Keratinocyte (primary cell): Measurements from ENCODE around the gene C7orf25. TPM values are rescaled to one million over a fixed set of nuclear protein-coding genes. Genes with fewer than 3 reads are reported as not detected.

Experiments
- DNase-seq: peaks from one replicate; pipeline ENCODE4 v3.0.0-alpha.2; 2011; ENCODE audit warnings: low read depth, missing footprints, low spot score
- FAIRE-seq: peaks from 2 replicates; lab custom pipeline; 2011; peaks lifted over from hg19 to GRCh38; lab: Jason Lieb, UNC
- H2AFZ ChIP-seq: 2 replicates; pipeline ENCODE4 v1.6.0; 2012; ENCODE audit warnings: low read length, control low read depth, inconsistent platforms; ENCODE audit not compliant: control insufficient read depth
- H3K27ac ChIP-seq: 2 replicates; pipeline ENCODE4 v1.5.1; 2011; ENCODE audit warnings: low read length; ENCODE audit not compliant: control insufficient read depth, insufficient read depth
- H3K27me3 ChIP-seq: 3 replicates; pipeline ENCODE4 v1.6.0; 2011; ENCODE audit warnings: low read length; ENCODE audit not compliant: control insufficient read depth, insufficient read depth; ENCODE audit errors: extremely low read depth
- H3K36me3 ChIP-seq, 2 experiments: 2 replicates in 1 of 2; 3 replicates in 1 of 2; pipeline ENCODE4 v1.5.1; 2011; ENCODE audit warnings: low read length in 2 of 2, mild to moderate bottlenecking in 1 of 2; ENCODE audit not compliant: control insufficient read depth in 2 of 2, insufficient read depth in 2 of 2; ENCODE audit errors: extremely low read depth in 1 of 2
- H3K4me1 ChIP-seq: 3 replicates; pipeline ENCODE4 v1.5.1; 2011; ENCODE audit warnings: low read length; ENCODE audit not compliant: control insufficient read depth, insufficient read depth; ENCODE audit errors: extremely low read depth
- H3K4me2 ChIP-seq: 3 replicates; pipeline ENCODE4 v1.6.0; 2011; ENCODE audit warnings: low read depth, low read length; ENCODE audit not compliant: control insufficient read depth, insufficient read depth; ENCODE audit errors: extremely low read depth
- H3K4me3 ChIP-seq, 3 experiments: fragments of 200-600 bp in 1 of 3; sonication (generic) in 1 of 3; 2 replicates in 2 of 3; 3 replicates in 1 of 3; pipeline ENCODE4 v1.5.1; 2011 to 2016; ENCODE audit warnings: low read length in 3 of 3, mild to moderate bottlenecking in 3 of 3, control low read depth in 2 of 3, inconsistent platforms in 1 of 3, low read depth in 1 of 3, mixed read lengths in 1 of 3, mixed run types in 1 of 3, moderate library complexity in 1 of 3; ENCODE audit not compliant: control insufficient read depth in 2 of 3, insufficient read depth in 2 of 3; ENCODE audit errors: extremely low read depth in 1 of 3
- H3K79me2 ChIP-seq: 2 replicates; pipeline ENCODE4 v1.6.0; 2012; ENCODE audit warnings: low read length; ENCODE audit not compliant: control insufficient read depth, insufficient read depth
- H3K9ac ChIP-seq: 3 replicates; pipeline ENCODE4 v1.6.0; 2011; ENCODE audit warnings: low read length; ENCODE audit not compliant: control insufficient read depth, insufficient read depth; ENCODE audit errors: extremely low read depth
- H3K9me1 ChIP-seq: 3 replicates; pipeline ENCODE4 v1.6.0; 2011; ENCODE audit warnings: low read length; ENCODE audit not compliant: control insufficient read depth, insufficient read depth; ENCODE audit errors: extremely low read depth
- H3K9me3 ChIP-seq: 2 replicates; pipeline ENCODE4 v1.5.1; 2012; ENCODE audit warnings: low read depth, low read length; ENCODE audit not compliant: control insufficient read depth
- H4K20me1 ChIP-seq: 3 replicates; pipeline ENCODE4 v1.6.0; 2011; ENCODE audit warnings: low read length; ENCODE audit not compliant: control insufficient read depth, insufficient read depth; ENCODE audit errors: extremely low read depth
- EZH2 ChIP-seq: IDR thresholded peaks from one replicate; pipeline ENCODE4 v1.6.1; 2012; ENCODE audit warnings: inconsistent platforms, mild to moderate bottlenecking, low read length, moderate library complexity
- dilution Hi-C: fragments of 300-500 bp; cut with MboI; formaldehyde crosslinking; loops from one replicate; pipeline ENCODE4 v1.7.0; 2020; ENCODE audit warnings: low sequenced_read_pairs; ENCODE audit not compliant: extremely low pct_ligation_motif_present
- polyA plus RNA-seq, 5 experiments: library from polyadenylated mRNA; depleted of rRNA in 3 of 5; stranded (reverse) in 3 of 5; stranded (forward) in 1 of 5; unstranded in 1 of 5; fragments of >200 nt; gene quantifications; 1 replicate in 1 of 5; 2 replicates in 3 of 5; 3 replicates in 1 of 5; pipeline versions ENCODE4 v1.2.1 to v1.2.3, GENCODE V29; 2011 to 2012; ENCODE audit warnings: missing spikeins in 2 of 5, low read depth in 1 of 5, low replicate concordance in 1 of 5
- TF ChIP-seq, protein P1 (sequence below), 3 experiments: IDR thresholded peaks in 1 of 3; conservative IDR thresholded peaks in 1 of 3; optimal IDR thresholded peaks in 1 of 3; 2 replicates in 2 of 3; 3 replicates in 1 of 3; pipeline versions ENCODE3 to v1.5.1; 2011; ENCODE audit warnings: low read length in 3 of 3, mild to moderate bottlenecking in 3 of 3, moderate library complexity in 2 of 3, control low read depth in 1 of 3, inconsistent platforms in 1 of 3; ENCODE audit not compliant: insufficient read depth in 2 of 3; ENCODE audit errors: extremely low read depth in 1 of 3

C7orf25 gene
- polyA plus RNA-seq, 1 donor (not counting 4 experiments of a cell fraction or from before 2014, with no cell fraction given): 3.1 TPM

DNA sequence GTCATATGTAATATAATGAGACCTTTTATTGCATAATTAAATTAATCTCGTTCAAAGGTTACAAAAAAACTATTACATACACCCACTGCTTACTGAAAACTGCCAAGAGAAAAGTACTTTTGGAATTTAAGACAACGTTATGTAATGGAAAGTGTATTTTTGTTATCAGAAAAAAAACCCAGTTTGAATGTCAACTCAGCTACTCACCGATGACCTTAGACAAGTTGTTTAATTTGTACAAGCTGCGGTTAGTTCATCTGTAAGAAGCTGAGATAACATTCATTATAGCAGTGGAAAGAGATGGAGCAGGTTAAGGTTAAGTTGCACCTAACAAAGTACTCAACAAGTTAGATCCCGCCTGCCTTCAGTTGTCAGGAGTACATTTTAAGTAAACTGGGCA lies 19.0 kb upstream of the C7orf25 start:
- H3K9me3 ChIP-seq: no peaks in the 10 kb centered on the region
- H2AFZ ChIP-seq: no peak overlapping the region
- no peaks in the 10 kb centered on the region for H4K20me1 ChIP-seq
- TF ChIP-seq EZH2: no peak
- TF ChIP-seq, protein P1, sequence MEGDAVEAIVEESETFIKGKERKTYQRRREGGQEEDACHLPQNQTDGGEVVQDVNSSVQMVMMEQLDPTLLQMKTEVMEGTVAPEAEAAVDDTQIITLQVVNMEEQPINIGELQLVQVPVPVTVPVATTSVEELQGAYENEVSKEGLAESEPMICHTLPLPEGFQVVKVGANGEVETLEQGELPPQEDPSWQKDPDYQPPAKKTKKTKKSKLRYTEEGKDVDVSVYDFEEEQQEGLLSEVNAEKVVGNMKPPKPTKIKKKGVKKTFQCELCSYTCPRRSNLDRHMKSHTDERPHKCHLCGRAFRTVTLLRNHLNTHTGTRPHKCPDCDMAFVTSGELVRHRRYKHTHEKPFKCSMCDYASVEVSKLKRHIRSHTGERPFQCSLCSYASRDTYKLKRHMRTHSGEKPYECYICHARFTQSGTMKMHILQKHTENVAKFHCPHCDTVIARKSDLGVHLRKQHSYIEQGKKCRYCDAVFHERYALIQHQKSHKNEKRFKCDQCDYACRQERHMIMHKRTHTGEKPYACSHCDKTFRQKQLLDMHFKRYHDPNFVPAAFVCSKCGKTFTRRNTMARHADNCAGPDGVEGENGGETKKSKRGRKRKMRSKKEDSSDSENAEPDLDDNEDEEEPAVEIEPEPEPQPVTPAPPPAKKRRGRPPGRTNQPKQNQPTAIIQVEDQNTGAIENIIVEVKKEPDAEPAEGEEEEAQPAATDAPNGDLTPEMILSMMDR (optimal IDR thresholded peaks at IDR 0.05 in 1 of 3, IDR thresholded peaks at IDR 0.05 in 1 of 3, conservative IDR thresholded peaks at IDR 0.05 in 1 of 3; ENCODE audit: extremely low read depth in 1 of 3, insufficient read depth in 2 of 3, low read length in 3 of 3): no peak
- peaks cover 6 to 15% of the 10 kb centered on the region in 2 experiments for H3K36me3 ChIP-seq
- peak overlapping the region; percentile 97 for H3K27ac ChIP-seq
- dilution Hi-C loops: no loop called here
- H3K79me2 ChIP-seq: peaks cover 88% of the 10 kb centered on the region
- DNase-seq (no peak), FAIRE-seq (no peak)
- H3K27me3 ChIP-seq: no peaks in the 10 kb centered on the region
- peak overlapping the region; percentile 99 for H3K9ac ChIP-seq
- H3K4me3 ChIP-seq: peak overlapping the region; percentile 95 to 98 (median 98)
- H3K9me1 ChIP-seq: no peaks in the 10 kb centered on the region
- H3K4me2 ChIP-seq: peak overlapping the region; percentile 89
- H3K4me1 ChIP-seq: peaks cover 24% of the 10 kb centered on the region

GRCh38 chr7:42929449-42929848 lies 17.6 kb upstream of the C7orf25 start:
- DNase-seq (no peak), FAIRE-seq (no peak)
- dilution Hi-C loops: no loop called here
- Histone ChIP-seq H4K20me1 (no peaks in the 10 kb centered on the region), H3K9ac (no peak overlapping the region), H3K79me2 (peaks cover 85% of the 10 kb centered on the region), H3K36me3 (peaks cover 0 to 11% of the 10 kb centered on the region in 2 experiments), H3K27me3 (no peaks in the 10 kb centered on the region), H2AFZ (no peak overlapping the region), H3K27ac (no peak overlapping the region), H3K4me3 (no peak overlapping the region), H3K4me2 (peak overlapping the region; percentile 4), H3K4me1 (peaks cover 36% of the 10 kb centered on the region), H3K9me1 (no peaks in the 10 kb centered on the region), H3K9me3 (no peaks in the 10 kb centered on the region)
- no peak for TF ChIP-seq EZH2
- TF ChIP-seq, protein P1 (optimal IDR thresholded peaks at IDR 0.05 in 1 of 3, IDR thresholded peaks at IDR 0.05 in 1 of 3, conservative IDR thresholded peaks at IDR 0.05 in 1 of 3; ENCODE audit: extremely low read depth in 1 of 3, insufficient read depth in 2 of 3, low read length in 3 of 3): no peak
